K562 (cell line): ENCODE measurements around the gene MRPL16. TPM values are rescaled to one million over a fixed set of nuclear protein-coding genes. Genes with fewer than 3 reads are reported as not detected.

Experiments
- CXXC5 ChIP-seq: fragments of 250-450 bp; sonication (Bioruptor Pico); IDR thresholded peaks from 2 replicates; pipeline ENCODE4 v1.8.0; 2022; ENCODE audit warnings: inconsistent platforms, mild to moderate bottlenecking, moderate library complexity
- KLF10 ChIP-seq: fragments of 250-450 bp; sonication (Bioruptor Pico); IDR thresholded peaks from 2 replicates; pipeline ENCODE4 v1.6.1; 2021; ENCODE audit warnings: matching md5 sums
- ZNF586 ChIP-seq: fragments of 450-650 bp; formaldehyde crosslinking; conservative IDR thresholded peaks from 2 replicates; pipeline ENCODE4 v1.4.0; 2020; ENCODE audit warnings: mild to moderate bottlenecking, moderate library complexity
- polyA plus RNA-seq, 8 experiments: library from polyadenylated mRNA; depleted of rRNA in 4 of 8; stranded (reverse) in 5 of 8; unstranded in 3 of 8; fragments of >200 nt; fragmentation: Nextera tagmentation in 2 of 8; fragmentation: Illumina TruSeq in 1 of 8; extraction: Ambion mirVana in 2 of 8; extraction: Trizol in 1 of 8; gene quantifications; 2 replicates each; pipeline versions ENCODE4 v1.2.1 to v1.2.3, GENCODE V29; 2011 to 2014; ENCODE audit warnings: inconsistent platforms in 1 of 8, missing spikeins in 1 of 8
- total RNA-seq, 7 experiments: library from RNA; depleted of rRNA in 6 of 7; stranded (reverse); fragments of >200 nt in 6 of 7; fragmentation: Illumina TruSeq in 2 of 7; extraction: Trizol in 2 of 7; gene quantifications; 2 replicates each; pipeline versions ENCODE4 v1.2.1 to v1.2.3, GENCODE V29; 2011 to 2021; ENCODE audit warnings: low replicate concordance in 1 of 7
- TF ChIP-seq, protein P1 (sequence below): fragments of 200-800 bp; sonication (Bioruptor generic); IDR thresholded peaks from 2 replicates; pipeline ENCODE4 v1.6.1; 2016; ENCODE audit warnings: missing genetic modification characterization, missing compliant biosample characterization
- TF ChIP-seq, protein P2 (sequence below): fragments of 250-450 bp; sonication (Bioruptor Pico); IDR thresholded peaks from 2 replicates; pipeline ENCODE4 v1.5.0; 2022; ENCODE audit warnings: mild to moderate bottlenecking
- TF ChIP-seq, protein P3 (sequence below): fragments of 450-650 bp; IDR thresholded peaks from 2 replicates; pipeline ENCODE4 v1.7.0; 2016; ENCODE audit warnings: borderline replicate concordance
- TF ChIP-seq, protein P4 (sequence below): sonication (generic); formaldehyde crosslinking; IDR thresholded peaks from 2 replicates; pipeline ENCODE4 v1.8.1; 2023; ENCODE audit warnings: missing genetic modification reagents, mild to moderate bottlenecking, borderline replicate concordance

The MRPL16 gene
- total and polyA plus RNA-seq, 9 of the 15 experiments (the other 6 are each of a cell fraction or from before 2014, with no cell fraction given) = 63.3 to 209 (median 157) TPM

DNA sequence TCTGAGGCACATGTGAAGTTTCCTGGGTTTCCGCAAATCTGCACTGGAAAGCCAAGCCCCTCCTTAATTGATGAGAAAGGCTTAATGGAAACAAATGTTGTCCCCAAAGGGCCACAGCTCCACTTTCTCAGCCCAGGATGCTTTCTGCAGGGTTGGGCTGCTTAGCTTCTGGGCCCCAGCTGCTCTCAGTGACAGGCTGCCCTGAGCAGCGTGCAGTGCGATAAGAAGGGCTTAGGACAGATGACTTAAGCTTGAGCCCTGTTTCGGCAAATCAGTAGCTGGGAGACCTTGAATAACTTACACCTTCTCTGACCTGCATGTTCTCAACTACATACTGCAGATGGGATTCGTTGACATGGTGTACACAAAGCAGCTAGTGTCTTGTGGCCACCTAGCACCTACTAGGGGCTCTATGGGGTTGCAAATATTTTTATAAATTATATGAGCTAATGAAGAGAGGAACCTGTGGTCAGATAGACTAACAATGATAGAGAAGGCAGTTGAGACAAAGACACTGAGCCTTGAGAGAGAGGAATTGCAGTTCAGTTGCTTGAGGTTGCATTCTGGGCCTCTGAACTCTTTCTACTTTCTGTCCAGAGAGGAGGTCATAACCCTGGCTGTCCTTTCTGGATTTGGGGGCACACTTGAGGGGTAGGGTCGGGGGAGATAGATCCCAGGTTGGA, 43.9 kb downstream of the MRPL16 start (continued):
- TF ChIP-seq, protein P1, sequence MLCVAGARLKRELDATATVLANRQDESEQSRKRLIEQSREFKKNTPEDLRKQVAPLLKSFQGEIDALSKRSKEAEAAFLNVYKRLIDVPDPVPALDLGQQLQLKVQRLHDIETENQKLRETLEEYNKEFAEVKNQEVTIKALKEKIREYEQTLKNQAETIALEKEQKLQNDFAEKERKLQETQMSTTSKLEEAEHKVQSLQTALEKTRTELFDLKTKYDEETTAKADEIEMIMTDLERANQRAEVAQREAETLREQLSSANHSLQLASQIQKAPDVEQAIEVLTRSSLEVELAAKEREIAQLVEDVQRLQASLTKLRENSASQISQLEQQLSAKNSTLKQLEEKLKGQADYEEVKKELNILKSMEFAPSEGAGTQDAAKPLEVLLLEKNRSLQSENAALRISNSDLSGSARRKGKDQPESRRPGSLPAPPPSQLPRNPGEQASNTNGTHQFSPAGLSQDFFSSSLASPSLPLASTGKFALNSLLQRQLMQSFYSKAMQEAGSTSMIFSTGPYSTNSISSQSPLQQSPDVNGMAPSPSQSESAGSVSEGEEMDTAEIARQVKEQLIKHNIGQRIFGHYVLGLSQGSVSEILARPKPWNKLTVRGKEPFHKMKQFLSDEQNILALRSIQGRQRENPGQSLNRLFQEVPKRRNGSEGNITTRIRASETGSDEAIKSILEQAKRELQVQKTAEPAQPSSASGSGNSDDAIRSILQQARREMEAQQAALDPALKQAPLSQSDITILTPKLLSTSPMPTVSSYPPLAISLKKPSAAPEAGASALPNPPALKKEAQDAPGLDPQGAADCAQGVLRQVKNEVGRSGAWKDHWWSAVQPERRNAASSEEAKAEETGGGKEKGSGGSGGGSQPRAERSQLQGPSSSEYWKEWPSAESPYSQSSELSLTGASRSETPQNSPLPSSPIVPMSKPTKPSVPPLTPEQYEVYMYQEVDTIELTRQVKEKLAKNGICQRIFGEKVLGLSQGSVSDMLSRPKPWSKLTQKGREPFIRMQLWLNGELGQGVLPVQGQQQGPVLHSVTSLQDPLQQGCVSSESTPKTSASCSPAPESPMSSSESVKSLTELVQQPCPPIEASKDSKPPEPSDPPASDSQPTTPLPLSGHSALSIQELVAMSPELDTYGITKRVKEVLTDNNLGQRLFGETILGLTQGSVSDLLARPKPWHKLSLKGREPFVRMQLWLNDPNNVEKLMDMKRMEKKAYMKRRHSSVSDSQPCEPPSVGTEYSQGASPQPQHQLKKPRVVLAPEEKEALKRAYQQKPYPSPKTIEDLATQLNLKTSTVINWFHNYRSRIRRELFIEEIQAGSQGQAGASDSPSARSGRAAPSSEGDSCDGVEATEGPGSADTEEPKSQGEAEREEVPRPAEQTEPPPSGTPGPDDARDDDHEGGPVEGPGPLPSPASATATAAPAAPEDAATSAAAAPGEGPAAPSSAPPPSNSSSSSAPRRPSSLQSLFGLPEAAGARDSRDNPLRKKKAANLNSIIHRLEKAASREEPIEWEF (CRISPR knock-in tag) = no peak
- TF ChIP-seq, protein P2, sequence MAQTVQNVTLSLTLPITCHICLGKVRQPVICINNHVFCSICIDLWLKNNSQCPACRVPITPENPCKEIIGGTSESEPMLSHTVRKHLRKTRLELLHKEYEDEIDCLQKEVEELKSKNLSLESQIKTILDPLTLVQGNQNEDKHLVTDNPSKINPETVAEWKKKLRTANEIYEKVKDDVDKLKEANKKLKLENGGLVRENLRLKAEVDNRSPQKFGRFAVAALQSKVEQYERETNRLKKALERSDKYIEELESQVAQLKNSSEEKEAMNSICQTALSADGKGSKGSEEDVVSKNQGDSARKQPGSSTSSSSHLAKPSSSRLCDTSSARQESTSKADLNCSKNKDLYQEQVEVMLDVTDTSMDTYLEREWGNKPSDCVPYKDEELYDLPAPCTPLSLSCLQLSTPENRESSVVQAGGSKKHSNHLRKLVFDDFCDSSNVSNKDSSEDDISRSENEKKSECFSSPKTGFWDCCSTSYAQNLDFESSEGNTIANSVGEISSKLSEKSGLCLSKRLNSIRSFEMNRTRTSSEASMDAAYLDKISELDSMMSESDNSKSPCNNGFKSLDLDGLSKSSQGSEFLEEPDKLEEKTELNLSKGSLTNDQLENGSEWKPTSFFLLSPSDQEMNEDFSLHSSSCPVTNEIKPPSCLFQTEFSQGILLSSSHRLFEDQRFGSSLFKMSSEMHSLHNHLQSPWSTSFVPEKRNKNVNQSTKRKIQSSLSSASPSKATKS (CRISPR knock-in tag) = no peak
- TF ChIP-seq, protein P3, sequence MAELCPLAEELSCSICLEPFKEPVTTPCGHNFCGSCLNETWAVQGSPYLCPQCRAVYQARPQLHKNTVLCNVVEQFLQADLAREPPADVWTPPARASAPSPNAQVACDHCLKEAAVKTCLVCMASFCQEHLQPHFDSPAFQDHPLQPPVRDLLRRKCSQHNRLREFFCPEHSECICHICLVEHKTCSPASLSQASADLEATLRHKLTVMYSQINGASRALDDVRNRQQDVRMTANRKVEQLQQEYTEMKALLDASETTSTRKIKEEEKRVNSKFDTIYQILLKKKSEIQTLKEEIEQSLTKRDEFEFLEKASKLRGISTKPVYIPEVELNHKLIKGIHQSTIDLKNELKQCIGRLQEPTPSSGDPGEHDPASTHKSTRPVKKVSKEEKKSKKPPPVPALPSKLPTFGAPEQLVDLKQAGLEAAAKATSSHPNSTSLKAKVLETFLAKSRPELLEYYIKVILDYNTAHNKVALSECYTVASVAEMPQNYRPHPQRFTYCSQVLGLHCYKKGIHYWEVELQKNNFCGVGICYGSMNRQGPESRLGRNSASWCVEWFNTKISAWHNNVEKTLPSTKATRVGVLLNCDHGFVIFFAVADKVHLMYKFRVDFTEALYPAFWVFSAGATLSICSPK = no peak
- peak; percentile 65 for TF ChIP-seq CXXC5 (CRISPR knock-in tag)
- no peak for TF ChIP-seq ZNF586 (CRISPR knock-in tag)
- TF ChIP-seq, protein P4, sequence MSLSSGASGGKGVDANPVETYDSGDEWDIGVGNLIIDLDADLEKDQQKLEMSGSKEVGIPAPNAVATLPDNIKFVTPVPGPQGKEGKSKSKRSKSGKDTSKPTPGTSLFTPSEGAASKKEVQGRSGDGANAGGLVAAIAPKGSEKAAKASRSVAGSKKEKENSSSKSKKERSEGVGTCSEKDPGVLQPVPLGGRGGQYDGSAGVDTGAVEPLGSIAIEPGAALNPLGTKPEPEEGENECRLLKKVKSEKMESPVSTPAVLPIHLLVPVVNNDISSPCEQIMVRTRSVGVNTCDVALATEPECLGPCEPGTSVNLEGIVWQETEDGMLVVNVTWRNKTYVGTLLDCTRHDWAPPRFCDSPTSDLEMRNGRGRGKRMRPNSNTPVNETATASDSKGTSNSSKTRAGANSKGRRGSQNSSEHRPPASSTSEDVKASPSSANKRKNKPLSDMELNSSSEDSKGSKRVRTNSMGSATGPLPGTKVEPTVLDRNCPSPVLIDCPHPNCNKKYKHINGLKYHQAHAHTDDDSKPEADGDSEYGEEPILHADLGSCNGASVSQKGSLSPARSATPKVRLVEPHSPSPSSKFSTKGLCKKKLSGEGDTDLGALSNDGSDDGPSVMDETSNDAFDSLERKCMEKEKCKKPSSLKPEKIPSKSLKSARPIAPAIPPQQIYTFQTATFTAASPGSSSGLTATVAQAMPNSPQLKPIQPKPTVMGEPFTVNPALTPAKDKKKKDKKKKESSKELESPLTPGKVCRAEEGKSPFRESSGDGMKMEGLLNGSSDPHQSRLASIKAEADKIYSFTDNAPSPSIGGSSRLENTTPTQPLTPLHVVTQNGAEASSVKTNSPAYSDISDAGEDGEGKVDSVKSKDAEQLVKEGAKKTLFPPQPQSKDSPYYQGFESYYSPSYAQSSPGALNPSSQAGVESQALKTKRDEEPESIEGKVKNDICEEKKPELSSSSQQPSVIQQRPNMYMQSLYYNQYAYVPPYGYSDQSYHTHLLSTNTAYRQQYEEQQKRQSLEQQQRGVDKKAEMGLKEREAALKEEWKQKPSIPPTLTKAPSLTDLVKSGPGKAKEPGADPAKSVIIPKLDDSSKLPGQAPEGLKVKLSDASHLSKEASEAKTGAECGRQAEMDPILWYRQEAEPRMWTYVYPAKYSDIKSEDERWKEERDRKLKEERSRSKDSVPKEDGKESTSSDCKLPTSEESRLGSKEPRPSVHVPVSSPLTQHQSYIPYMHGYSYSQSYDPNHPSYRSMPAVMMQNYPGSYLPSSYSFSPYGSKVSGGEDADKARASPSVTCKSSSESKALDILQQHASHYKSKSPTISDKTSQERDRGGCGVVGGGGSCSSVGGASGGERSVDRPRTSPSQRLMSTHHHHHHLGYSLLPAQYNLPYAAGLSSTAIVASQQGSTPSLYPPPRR = no peak
- no peak for TF ChIP-seq KLF10
